ENCODE measurements around the gene SIAE. TPM values are rescaled to one million over a fixed set of nuclear protein-coding genes. Genes with fewer than 3 reads are reported as not detected.

SIAE gene
- 1 to 10 TPM; 4.0 to 5.2 TPM for total RNA-seq
- 0.85 TPM for polyA plus RNA-seq

GRCh38 chr11:124673333-124674167, at the start of gene SIAE, which contains the start of gene SPA17:
Gene SIAE (minus strand): TSS chr11:124673739. CDS start chr11:124673708, 31 bp downstream.
Gene SPA17 (plus strand): TSS chr11:124673904. CDS start chr11:124675265, 1,361 bp downstream.
- Mint-ChIP-seq H3K27ac (peak within 1 kb of the TSS in 7 of 8 donors; percentile 97 to 99 (median 98)), H3K4me3 (peak within 1 kb of the TSS; percentile 89 to 95 (median 91)), H3K4me1 (peaks cover 25 to 36% (median 33%) of the 10 kb centered on the region in 3 donors), H3K36me3 (peaks cover 0 to 4% (median 0%) of the 10 kb centered on the region in 3 donors), H3K9me3 (no peaks in the 10 kb centered on the region), H3K27me3 (peaks cover 9 to 17% of the 10 kb centered on the region in 2 donors)
- Histone ChIP-seq H3K27me3 (ENCODE audit: insufficient read depth, low read length, poor library complexity, severe bottlenecking) (no peaks in the 10 kb centered on the region), H3K36me3 (ENCODE audit: insufficient read depth, low read length) (no peaks in the 10 kb centered on the region), H3K4me3 (ENCODE audit: low read length) (peak within 1 kb of the TSS; percentile 74), H3K27ac (ENCODE audit: low read depth, low read length) (peak within 1 kb of the TSS; percentile 71), H3K9me3 (ENCODE audit: low read length) (no peaks in the 10 kb centered on the region), H3K4me1 (ENCODE audit: insufficient read depth, low read length) (peaks cover 36% of the 10 kb centered on the region)
- peak; percentile 75 to 90 (median 86) for DNase-seq
- ChIA-PET POLR2A (interaction anchor here (0.5 to 1.8 kb wide), 6 partner anchors 18 to 163 kb away, joined by 3 to 23 read pairs (median 4); partner anchors contain the start of gene ESAM), CTCF (interaction anchor here (0.6 to 6.0 kb wide), 9 partner anchors 11 to 163 kb away, joined by 3 to 105 read pairs (median 4); partner anchors contain the start of gene ESAM)

DNA sequence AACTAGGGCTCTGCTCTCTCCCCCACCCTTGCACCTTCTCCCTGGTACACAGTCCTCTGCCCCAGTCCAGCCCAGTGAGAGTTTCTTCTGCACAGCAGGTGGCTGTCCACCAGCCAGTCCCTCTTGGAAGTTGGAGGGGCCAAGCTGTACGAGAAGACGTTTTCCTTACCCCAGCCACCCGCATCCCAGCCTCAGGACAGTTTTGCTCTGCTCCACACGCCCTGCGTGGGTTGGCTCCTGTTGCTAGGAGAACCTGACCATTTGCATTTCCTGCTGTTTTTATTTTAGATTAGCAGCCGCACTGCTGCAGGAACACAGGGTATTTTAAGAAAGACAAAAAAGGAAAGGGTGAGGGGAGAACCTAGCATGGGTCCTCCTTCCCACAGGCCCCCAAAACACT, 48.6 kb upstream of the SIAE start:
- ChIA-PET POLR2A (no interaction called here), CTCF (interaction anchor here (1.2 kb wide), 1 partner anchor 53 kb away, joined by 3 read pairs; no protein-coding TSS in a partner anchor)
- H3K4me3 ChIP-seq (ENCODE audit: low read length) = no peak overlapping the region
- H3K36me3 ChIP-seq (ENCODE audit: insufficient read depth, low read length) = no peaks in the 10 kb centered on the region
- Mint-ChIP-seq H3K27ac (peak overlapping the region in 1 of 8 donors; percentile 21), H3K9me3 (peaks cover 0 to 2% (median 0%) of the 10 kb centered on the region in 5 donors), H3K4me3 (no peak overlapping the region), H3K36me3 (peaks cover 0 to 2% (median 0%) of the 10 kb centered on the region in 3 donors), H3K4me1 (peaks cover 13 to 21% (median 18%) of the 10 kb centered on the region in 3 donors), H3K27me3 (peaks cover 35 to 54% of the 10 kb centered on the region in 2 donors)
- H3K27me3 ChIP-seq (ENCODE audit: insufficient read depth, low read length, poor library complexity, severe bottlenecking) = peaks cover 13% of the 10 kb centered on the region
- no peaks in the 10 kb centered on the region for H3K9me3 ChIP-seq (ENCODE audit: low read length)
- H3K27ac ChIP-seq (ENCODE audit: low read depth, low read length) = no peak overlapping the region
- DNase-seq = no peak
- H3K4me1 ChIP-seq (ENCODE audit: insufficient read depth, low read length) = peaks cover 14% of the 10 kb centered on the region

DNA sequence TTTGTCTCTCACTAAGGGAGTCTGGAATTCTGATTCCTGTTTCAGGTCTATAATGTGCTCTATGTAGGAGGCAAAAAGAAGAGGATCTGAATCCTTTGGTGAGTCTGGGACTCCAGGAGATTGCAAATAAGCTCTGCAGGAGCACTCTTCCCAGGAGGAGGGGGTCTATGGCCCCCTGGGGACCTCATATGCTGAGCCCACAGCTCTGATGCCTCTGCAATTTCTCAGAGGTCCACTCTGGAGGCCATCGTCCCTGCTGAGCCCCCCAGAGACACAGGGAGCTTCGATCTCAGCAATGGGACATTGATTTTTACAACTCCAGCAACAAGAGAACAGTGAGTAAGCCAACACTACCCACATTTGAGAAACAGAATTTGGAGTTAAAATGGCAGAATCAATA, 46.0 kb upstream of the SIAE start:
- peaks cover 0 to 2% (median 0%) of the 10 kb centered on the region in 5 donors for H3K9me3 Mint-ChIP-seq
- peaks cover 0 to 2% (median 0%) of the 10 kb centered on the region in 3 donors for H3K36me3 Mint-ChIP-seq
- peaks cover 16% of the 10 kb centered on the region for H3K27me3 ChIP-seq (ENCODE audit: insufficient read depth, low read length, poor library complexity, severe bottlenecking)
- POLR2A ChIA-PET = no interaction called here
- H3K9me3 ChIP-seq (ENCODE audit: low read length) = no peaks in the 10 kb centered on the region
- no peak overlapping the region for H3K4me3 ChIP-seq (ENCODE audit: low read length)
- H3K36me3 ChIP-seq (ENCODE audit: insufficient read depth, low read length) = no peaks in the 10 kb centered on the region
- DNase-seq = no peak
- H3K4me3 Mint-ChIP-seq = no peak overlapping the region
- H3K4me1 ChIP-seq (ENCODE audit: insufficient read depth, low read length) = peaks cover 14% of the 10 kb centered on the region
- peaks cover 35 to 56% of the 10 kb centered on the region in 2 donors for H3K27me3 Mint-ChIP-seq
- peaks cover 13 to 18% (median 17%) of the 10 kb centered on the region in 3 donors for H3K4me1 Mint-ChIP-seq
- CTCF ChIA-PET = no interaction called here
- H3K27ac ChIP-seq (ENCODE audit: low read depth, low read length) = no peak overlapping the region
- H3K27ac Mint-ChIP-seq = no peak overlapping the region

- Mint-ChIP-seq H3K4me3 (peak overlapping the region in 1 of 7 donors; percentile 2), H3K27me3 (peaks cover 28 to 57% of the 10 kb centered on the region in 2 donors), H3K9me3 (peaks cover 0 to 2% (median 0%) of the 10 kb centered on the region in 5 donors), H3K27ac (no peak overlapping the region), H3K36me3 (peaks cover 0 to 2% (median 0%) of the 10 kb centered on the region in 3 donors), H3K4me1 (peaks cover 13 to 18% (median 17%) of the 10 kb centered on the region in 3 donors)
- Histone ChIP-seq H3K4me1 (ENCODE audit: insufficient read depth, low read length) (peaks cover 14% of the 10 kb centered on the region), H3K36me3 (ENCODE audit: insufficient read depth, low read length) (no peaks in the 10 kb centered on the region), H3K9me3 (ENCODE audit: low read length) (no peaks in the 10 kb centered on the region), H3K4me3 (ENCODE audit: low read length) (no peak overlapping the region), H3K27me3 (ENCODE audit: insufficient read depth, low read length, poor library complexity, severe bottlenecking) (peaks cover 16% of the 10 kb centered on the region), H3K27ac (ENCODE audit: low read depth, low read length) (no peak overlapping the region)
- ChIA-PET CTCF (no interaction called here), POLR2A (no interaction called here)
- DNase-seq = no peak
Observed at GRCh38 chr11:124718801-124719200, 45.3 kb upstream of the SIAE start.

DNA sequence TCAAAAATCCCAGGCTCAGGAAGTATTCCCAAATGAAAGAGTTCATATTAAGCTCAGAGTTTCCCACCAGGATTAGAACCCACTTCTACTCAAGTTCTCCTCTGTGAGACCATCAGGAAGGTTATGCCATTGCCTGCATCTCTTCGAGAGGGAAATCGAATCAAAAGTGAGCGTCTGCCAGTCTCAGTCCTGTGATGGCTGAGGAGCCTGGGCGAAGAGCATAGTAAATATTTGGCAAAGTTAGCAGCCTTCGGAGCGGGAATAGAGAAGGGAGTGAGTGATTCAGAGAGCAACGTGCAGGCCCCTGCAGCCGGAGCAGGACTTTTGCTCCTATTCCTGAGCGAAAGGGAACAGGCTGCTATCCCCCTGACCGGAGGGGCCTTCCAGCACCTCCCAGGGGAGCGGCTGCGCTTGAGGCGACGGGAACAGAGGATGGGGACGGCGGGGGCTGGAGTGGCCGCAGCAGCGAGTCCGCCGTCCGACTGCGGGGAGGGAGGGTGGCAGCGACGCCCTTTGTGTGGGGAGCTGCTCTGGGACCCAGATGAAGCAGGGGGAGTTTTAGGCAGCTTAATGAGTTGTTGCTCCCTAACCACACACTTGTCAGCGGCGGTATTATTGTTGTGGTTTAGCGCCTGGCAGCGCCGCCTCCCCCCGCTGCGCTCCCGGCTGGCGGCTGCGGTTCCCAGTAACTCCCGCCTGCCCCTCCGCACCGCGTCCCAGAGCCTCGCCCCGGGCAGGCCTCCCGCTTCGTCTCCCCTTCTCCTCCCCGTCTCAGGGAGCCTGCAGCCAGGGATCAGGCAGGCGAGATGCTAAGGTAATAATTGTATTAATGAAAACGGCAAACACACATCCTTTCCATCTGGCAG, 44.5 kb upstream of the SIAE start:
- Mint-ChIP-seq H3K27me3 (peaks cover 29 to 58% of the 10 kb centered on the region in 2 donors), H3K36me3 (peaks cover 0 to 2% (median 0%) of the 10 kb centered on the region in 3 donors), H3K9me3 (peaks cover 0 to 2% (median 0%) of the 10 kb centered on the region in 5 donors), H3K4me1 (peaks cover 13 to 18% (median 17%) of the 10 kb centered on the region in 3 donors), H3K4me3 (peak overlapping the region in 6 of 7 donors; percentile 66 to 84 (median 74)), H3K27ac (peak overlapping the region in 2 of 8 donors; percentile 4 to 41)
- H3K27me3 ChIP-seq (ENCODE audit: insufficient read depth, low read length, poor library complexity, severe bottlenecking) = peaks cover 16% of the 10 kb centered on the region
- peak in 4 of 5 donors; percentile 8 to 36 (median 22) for DNase-seq
- ChIA-PET CTCF (no interaction called here), POLR2A (no interaction called here)
- H3K27ac ChIP-seq (ENCODE audit: low read depth, low read length) = no peak overlapping the region
- H3K4me1 ChIP-seq (ENCODE audit: insufficient read depth, low read length) = peaks cover 14% of the 10 kb centered on the region
- no peaks in the 10 kb centered on the region for H3K36me3 ChIP-seq (ENCODE audit: insufficient read depth, low read length)
- no peaks in the 10 kb centered on the region for H3K9me3 ChIP-seq (ENCODE audit: low read length)
- H3K4me3 ChIP-seq (ENCODE audit: low read length) = peak overlapping the region; percentile 41

GRCh38 chr11:124717421-124717785, 43.9 kb upstream of the SIAE start:
- Mint-ChIP-seq H3K36me3 (peaks cover 0 to 2% (median 0%) of the 10 kb centered on the region in 3 donors), H3K27ac (peak overlapping the region in 1 of 8 donors; percentile 41), H3K4me3 (peak overlapping the region in 6 of 7 donors; percentile 66 to 84 (median 74)), H3K4me1 (peaks cover 13 to 18% (median 17%) of the 10 kb centered on the region in 3 donors), H3K9me3 (peaks cover 0 to 2% (median 0%) of the 10 kb centered on the region in 5 donors), H3K27me3 (peaks cover 23 to 55% of the 10 kb centered on the region in 2 donors)
- no peak overlapping the region for H3K27ac ChIP-seq (ENCODE audit: low read depth, low read length)
- CTCF ChIA-PET = no interaction called here
- no peak for DNase-seq
- peak overlapping the region; percentile 41 for H3K4me3 ChIP-seq (ENCODE audit: low read length)
- no peaks in the 10 kb centered on the region for H3K36me3 ChIP-seq (ENCODE audit: insufficient read depth, low read length)
- POLR2A ChIA-PET = no interaction called here
- peaks cover 14% of the 10 kb centered on the region for H3K4me1 ChIP-seq (ENCODE audit: insufficient read depth, low read length)
- no peaks in the 10 kb centered on the region for H3K9me3 ChIP-seq (ENCODE audit: low read length)
- peaks cover 16% of the 10 kb centered on the region for H3K27me3 ChIP-seq (ENCODE audit: insufficient read depth, low read length, poor library complexity, severe bottlenecking)

- Histone ChIP-seq H3K27me3 (ENCODE audit: insufficient read depth, low read length, poor library complexity, severe bottlenecking) (peaks cover 16% of the 10 kb centered on the region), H3K4me3 (ENCODE audit: low read length) (no peak overlapping the region), H3K9me3 (ENCODE audit: low read length) (no peaks in the 10 kb centered on the region), H3K36me3 (ENCODE audit: insufficient read depth, low read length) (no peaks in the 10 kb centered on the region), H3K4me1 (ENCODE audit: insufficient read depth, low read length) (peaks cover 14% of the 10 kb centered on the region), H3K27ac (ENCODE audit: low read depth, low read length) (no peak overlapping the region)
- Mint-ChIP-seq H3K9me3 (peaks cover 0 to 2% (median 0%) of the 10 kb centered on the region in 5 donors), H3K4me3 (no peak overlapping the region), H3K27ac (no peak overlapping the region), H3K4me1 (peaks cover 13 to 14% (median 14%) of the 10 kb centered on the region in 3 donors), H3K36me3 (peaks cover 0 to 2% (median 2%) of the 10 kb centered on the region in 3 donors), H3K27me3 (peaks cover 23 to 53% of the 10 kb centered on the region in 2 donors)
- ChIA-PET CTCF (no interaction called here), POLR2A (no interaction called here)
- no peak for DNase-seq
Observed at GRCh38 chr11:124716591-124716990, 43.1 kb upstream of the SIAE start.
